Endothelial cell of umbilical vein (primary cell): Measurements from ENCODE around the gene MED26. TPM values are rescaled to one million over a fixed set of nuclear protein-coding genes. Genes with fewer than 3 reads are reported as not detected.

Experiments
- BruUV-seq: library from RNA; stranded (reverse); fragments of 400-500 nt; replicated peaks from 2 replicates; lab custom pipeline; 2021; lab: Mats Ljungman, UMichigan
- CTCF ChIA-PET: fragments of 300-600, 350-600 bp; sonication (Branson Sonifier 250); formaldehyde crosslinking; loops from one replicate; lab custom pipeline; 2021; ENCODE audit warnings: antibody characterized with exemption, inconsistent platforms; lab: Charles Lee
- POLR2A ChIA-PET: fragments of 300-600, 350-600 bp; sonication (Branson Sonifier 250); formaldehyde crosslinking; loops from one replicate; lab custom pipeline; 2021; ENCODE audit warnings: antibody characterized with exemption, inconsistent platforms; lab: Charles Lee
- DNase-seq: peaks from one replicate; pipeline ENCODE4 v3.0.0-alpha.2; 2011; ENCODE audit warnings: low read depth, low spot score
- FAIRE-seq: peaks from 2 replicates; lab custom pipeline; 2011; peaks lifted over from hg19 to GRCh38; lab: Jason Lieb, UNC
- H2AFZ ChIP-seq: 2 replicates; pipeline ENCODE4 v1.6.0; 2012; ENCODE audit warnings: low read depth, low read length, control low read depth, inconsistent platforms
- H3K27ac ChIP-seq: 2 replicates; pipeline ENCODE4 v1.5.1; 2011; ENCODE audit warnings: low read depth, mild to moderate bottlenecking, control low read depth, low read length, moderate library complexity; ENCODE audit not compliant: insufficient read depth
- H3K27me3 ChIP-seq, 2 experiments: 2 replicates each; pipeline versions ENCODE4 v1.6.0 to v1.6.1; 2011; ENCODE audit warnings: low read length in 2 of 2, mixed read lengths in 1 of 2; ENCODE audit not compliant: control insufficient read depth in 2 of 2, insufficient read depth in 2 of 2
- H3K36me3 ChIP-seq, 2 experiments: 2 replicates in 1 of 2; 3 replicates in 1 of 2; pipeline ENCODE4 v1.5.1; 2011; ENCODE audit warnings: low read length in 2 of 2, mild to moderate bottlenecking in 1 of 2, moderate library complexity in 1 of 2; ENCODE audit not compliant: control insufficient read depth in 2 of 2, insufficient read depth in 2 of 2; ENCODE audit errors: extremely low read depth in 1 of 2
- H3K4me1 ChIP-seq: 3 replicates; pipeline ENCODE4 v1.5.1; 2011; ENCODE audit warnings: mild to moderate bottlenecking, low read length; ENCODE audit not compliant: control insufficient read depth, insufficient read depth; ENCODE audit errors: extremely low read depth
- H3K4me2 ChIP-seq: 2 replicates; pipeline ENCODE4 v1.6.1; 2011; ENCODE audit warnings: low read length, control low read depth, mixed read lengths; ENCODE audit not compliant: insufficient read depth
- H3K4me3 ChIP-seq, 3 experiments: fragments of 200-600 bp in 1 of 3; sonication (generic), shearing (Covaris generic) in 1 of 3; replicated peaks in 1 of 3; 2 replicates each; pipeline ENCODE4 v1.5.1; 2011 to 2016; ENCODE audit warnings: control low read depth in 3 of 3, low read length in 3 of 3, mild to moderate bottlenecking in 2 of 3, inconsistent platforms in 1 of 3, low read depth in 1 of 3, moderate library complexity in 1 of 3; ENCODE audit not compliant: insufficient read depth in 1 of 3
- H3K79me2 ChIP-seq: 2 replicates; pipeline ENCODE4 v1.6.0; 2012; ENCODE audit warnings: low read length, inconsistent platforms; ENCODE audit not compliant: control insufficient read depth, insufficient read depth
- H3K9ac ChIP-seq: replicated peaks from 2 replicates; pipeline ENCODE3; 2011; ENCODE audit warnings: low read length, control low read depth; ENCODE audit not compliant: insufficient read depth; ENCODE audit errors: extremely low read depth
- H3K9me1 ChIP-seq: replicated peaks from 3 replicates; pipeline ENCODE4 v1.6.0; 2011; ENCODE audit warnings: mild to moderate bottlenecking, low read length; ENCODE audit not compliant: control insufficient read depth, insufficient read depth; ENCODE audit errors: extremely low read depth
- H3K9me3 ChIP-seq: replicated peaks from 2 replicates; pipeline ENCODE4 v1.5.1; 2012; ENCODE audit warnings: low read length, inconsistent platforms; ENCODE audit not compliant: control insufficient read depth, insufficient read depth
- H4K20me1 ChIP-seq: replicated peaks from 2 replicates; pipeline ENCODE3; 2011; ENCODE audit warnings: mild to moderate bottlenecking, low read length; ENCODE audit not compliant: control insufficient read depth, insufficient read depth; ENCODE audit errors: extremely low read depth
- CTCF ChIP-seq, 2 donors: IDR thresholded peaks; 1 replicate in 1 of 2; 2 replicates in 1 of 2; pipeline ENCODE4 v1.5.1; 2011; ENCODE audit warnings: low read length in 2 of 2, mild to moderate bottlenecking in 2 of 2, moderate library complexity in 2 of 2, control low read depth in 1 of 2, inconsistent platforms in 1 of 2, low read depth in 1 of 2; ENCODE audit not compliant: insufficient read depth in 1 of 2; ENCODE audit errors: extremely low read depth in 1 of 2
- EZH2 ChIP-seq: IDR thresholded peaks from 2 replicates; pipeline ENCODE4 v1.6.1; 2012; ENCODE audit warnings: borderline replicate concordance, low read depth, mild to moderate bottlenecking, moderate library complexity, low read length, inconsistent platforms; ENCODE audit not compliant: severe bottlenecking
- FOS ChIP-seq: IDR thresholded peaks from 2 replicates; pipeline ENCODE4 v1.6.1; 2011; ENCODE audit warnings: mild to moderate bottlenecking, low read length, moderate library complexity, borderline replicate concordance; ENCODE audit not compliant: insufficient read depth
- GATA2 ChIP-seq: IDR thresholded peaks from 2 replicates; pipeline ENCODE4 v1.7.0; 2011; ENCODE audit warnings: low read depth, mild to moderate bottlenecking, moderate library complexity, mixed read lengths, low read length; ENCODE audit not compliant: insufficient read length, insufficient read depth
- JUN ChIP-seq: IDR thresholded peaks from 2 replicates; pipeline ENCODE4 v1.6.1; 2011; ENCODE audit warnings: borderline replicate concordance, low read depth; ENCODE audit not compliant: insufficient read length, insufficient read depth
- MAX ChIP-seq: IDR thresholded peaks from 2 replicates; pipeline ENCODE4 v1.6.1; 2011; ENCODE audit not compliant: insufficient read depth, insufficient read length
- MYC ChIP-seq: IDR thresholded peaks from one replicate; pipeline ENCODE4 v1.6.1; 2011; ENCODE audit warnings: mild to moderate bottlenecking, low read depth, low read length
- POLR2A ChIP-seq: IDR thresholded peaks from 2 replicates; pipeline ENCODE4 v1.6.1; 2012; ENCODE audit warnings: low read depth, mild to moderate bottlenecking, control low read depth, low read length
- POLR2AphosphoS5 ChIP-seq: IDR thresholded peaks from 2 replicates; pipeline ENCODE4 v1.6.1; 2012; ENCODE audit warnings: low read depth, mild to moderate bottlenecking, control low read depth, low read length, moderate library complexity; ENCODE audit not compliant: insufficient read depth
- dilution Hi-C: fragments of 300-500 bp; cut with MboI; formaldehyde crosslinking; loops from one replicate; pipeline ENCODE4 v1.15.0; 2019; ENCODE audit warnings: low sequenced_read_pairs; ENCODE audit not compliant: extremely low pct_ligation_motif_present
- intact Hi-C: fragments of 100-400 bp; cut with micrococcal nuclease; formaldehyde crosslinking; loops from one replicate; pipeline ENCODE4 v1.10.0; 2022
- polyA plus RNA-seq, 4 experiments: library from polyadenylated mRNA; depleted of rRNA in 3 of 4; stranded (reverse) in 3 of 4; unstranded in 1 of 4; fragments of >200 nt; gene quantifications; 2 replicates each; pipeline versions ENCODE4 v1.2.1 to v1.2.3, GENCODE V29; 2011 to 2012; ENCODE audit warnings: missing spikeins in 1 of 4
- total RNA-seq: library from RNA; stranded (reverse); gene quantifications from 2 replicates; pipeline ENCODE4 v1.2.3, GENCODE V29; 2021

The MED26 gene
- total and polyA plus RNA-seq, 2 donors (not counting 3 experiments of a cell fraction or from before 2014, with no cell fraction given): 5.6 to 13.4 TPM

- DNase-seq: no peak
- FAIRE-seq: no peak
- Histone ChIP-seq H3K27ac (no peak overlapping the region), H3K36me3 (peaks cover 22% of the 10 kb centered on the region in 2 experiments), H3K27me3 (no peaks in the 10 kb centered on the region), H3K4me3 (no peak overlapping the region), H4K20me1 (no peaks in the 10 kb centered on the region), H3K79me2 (peaks cover 3% of the 10 kb centered on the region), H3K9me1 (no peaks in the 10 kb centered on the region), H3K4me2 (no peak overlapping the region), H3K9me3 (no peaks in the 10 kb centered on the region), H2AFZ (no peak overlapping the region), H3K9ac (no peak overlapping the region), H3K4me1 (peaks cover 9% of the 10 kb centered on the region)
- dilution Hi-C loops: no loop called here
- BruUV-seq: no TSS peak
- intact Hi-C loops: no loop called here
- ChIA-PET POLR2A (no interaction called here), CTCF (no interaction called here)
- no peak for TF ChIP-seq POLR2AphosphoS5
Measured at GRCh38 chr19:16564842-16565241, 63.2 kb downstream of the MED26 start.

- FAIRE-seq (no peak), DNase-seq (no peak)
- Histone ChIP-seq H3K4me2 (no peak overlapping the region), H3K4me3 (no peak overlapping the region), H3K79me2 (no peaks in the 10 kb centered on the region), H3K27me3 (no peaks in the 10 kb centered on the region), H2AFZ (no peak overlapping the region), H4K20me1 (no peaks in the 10 kb centered on the region), H3K27ac (no peak overlapping the region), H3K9me3 (no peaks in the 10 kb centered on the region), H3K4me1 (peaks cover 9% of the 10 kb centered on the region), H3K9ac (no peak overlapping the region), H3K9me1 (no peaks in the 10 kb centered on the region), H3K36me3 (peaks cover 18 to 22% of the 10 kb centered on the region in 2 experiments)
- POLR2A ChIA-PET: no interaction called here
- no TSS peak for BruUV-seq
- intact Hi-C loops (no loop called here), dilution Hi-C loops (no loop called here)
- TF ChIP-seq EZH2 (no peak), GATA2 (no peak), CTCF (IDR thresholded peaks at IDR 0.05; ENCODE audit: extremely low read depth in 1 of 2, insufficient read depth in 1 of 2, low read depth in 1 of 2, low read length in 2 of 2) (no peak), FOS (no peak), MAX (no peak), MYC (no peak), POLR2AphosphoS5 (no peak), JUN (no peak), POLR2A (no peak)
- CTCF ChIA-PET: interaction anchor here (1.9 kb wide), 1 partner anchor 20 kb away, joined by 4 read pairs; no protein-coding TSS in a partner anchor
Measured at GRCh38 chr19:16562608-16563025, 65.4 kb downstream of the MED26 start.
